Stimulated activated CD4-positive, alpha-beta T cell treated with anti-CD3 and anti-CD28 coated beads, Interleukin-15, amount 100 ng/mL, for 24 hours (primary cell): Measurements from ENCODE around the gene RFTN1.
A peak's percentile ranks its signal among the peaks of the same experiment; 100 is the strongest.

Experiments
- DNase-seq: peaks from one replicate; pipeline ENCODE4 v3.0.0-alpha.2; 2020

Gene RFTN1

DNA sequence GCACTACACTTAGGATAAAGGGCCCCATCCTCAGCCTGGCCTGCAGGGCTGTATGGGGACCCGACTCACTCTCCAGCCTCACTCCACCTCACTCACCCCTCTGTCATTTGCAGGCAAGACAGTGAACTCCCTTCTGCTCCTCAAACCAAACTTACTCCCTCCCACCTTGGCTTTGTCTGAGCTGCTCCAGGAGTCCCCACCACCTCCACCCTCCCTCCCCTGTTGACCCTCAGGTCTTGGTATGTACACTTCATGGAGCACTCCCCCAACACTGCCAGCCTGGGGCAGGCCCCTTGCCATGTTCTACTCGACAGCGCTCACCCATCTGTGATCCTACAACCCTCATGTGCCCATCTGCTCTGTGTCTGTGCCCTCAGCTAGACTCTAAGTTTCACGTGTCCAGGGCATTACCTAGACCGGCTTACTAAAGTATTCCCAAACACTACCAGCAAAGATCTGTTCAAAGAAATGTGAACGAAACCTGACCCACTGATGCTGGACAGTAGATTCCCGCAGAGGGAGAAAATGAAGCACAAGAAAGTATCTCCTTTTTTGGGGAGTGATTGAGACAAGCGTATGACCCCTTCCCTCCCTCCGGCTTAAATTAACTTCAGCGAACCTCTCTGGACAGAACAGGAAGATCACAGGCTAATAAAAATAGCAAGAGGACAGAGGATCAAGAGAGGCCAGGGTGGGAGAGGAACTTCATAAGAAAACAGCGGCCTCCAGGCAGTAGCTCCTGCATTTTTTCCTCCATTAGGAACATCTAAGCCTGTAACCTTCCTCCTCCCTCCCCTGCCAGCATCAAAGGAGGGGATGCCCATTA lies 113.2 kb downstream of the RFTN1 start:
- DNase-seq, result no peak

DNA sequence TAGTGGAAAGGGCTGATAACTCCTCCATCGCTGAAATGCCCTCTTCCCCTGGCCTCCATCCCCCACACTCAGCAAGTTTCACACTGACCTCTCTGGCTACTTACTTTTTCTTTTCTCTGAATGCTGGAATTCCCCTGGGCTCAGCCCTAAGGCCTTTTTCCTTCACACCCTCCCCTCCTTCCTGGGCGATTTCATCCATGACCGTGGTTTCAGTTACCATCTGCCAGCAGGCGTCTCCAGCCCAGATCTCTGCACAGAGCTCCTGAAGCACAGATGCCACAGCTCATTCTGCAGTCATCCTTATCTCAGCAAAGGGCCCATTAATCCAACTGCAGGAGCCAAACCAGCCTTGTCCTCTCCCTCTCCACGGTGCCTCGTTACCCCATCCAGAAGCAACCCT lies 114.0 kb downstream of the RFTN1 start:
- DNase-seq, result no peak

DNA sequence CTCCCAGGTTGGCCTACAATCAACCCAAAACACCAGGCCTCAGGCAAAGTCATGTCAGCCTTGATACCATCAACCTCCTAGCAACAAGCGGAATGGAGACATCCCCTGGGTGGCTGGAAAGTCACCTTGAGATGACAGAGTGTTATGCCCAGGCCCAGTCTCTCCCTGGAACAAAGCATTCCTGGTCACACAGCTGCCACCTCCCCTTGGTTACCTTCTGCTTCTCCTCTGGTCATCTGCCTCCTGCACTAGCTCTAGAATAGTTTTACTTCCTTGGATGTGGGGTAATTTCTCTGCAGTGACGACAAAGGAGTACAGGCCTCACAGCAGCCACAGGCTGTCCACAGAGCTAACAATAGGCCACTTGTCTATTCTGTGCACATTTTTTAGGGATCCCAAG lies 114.9 kb downstream of the RFTN1 start:
- DNase-seq, result no peak

DNA sequence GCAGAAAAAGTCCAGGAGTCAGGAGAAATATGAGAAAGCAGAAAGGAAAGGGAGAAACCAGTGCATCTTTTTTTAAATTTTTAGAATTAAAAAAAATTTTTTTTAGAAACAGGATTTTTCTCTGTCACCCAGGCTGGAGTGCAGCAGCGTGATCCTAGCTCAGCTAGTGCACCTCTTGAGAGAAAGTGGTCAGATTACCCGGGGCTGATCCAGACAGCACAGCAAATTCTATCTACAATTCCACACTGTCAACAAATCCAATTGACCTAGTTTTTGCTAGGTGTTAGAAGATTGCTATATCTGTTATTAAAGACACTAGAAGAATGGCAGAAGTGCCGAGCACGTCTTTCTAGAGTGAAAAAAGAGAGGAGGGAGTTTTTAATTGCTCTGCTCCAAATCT lies 117.3 kb downstream of the RFTN1 start:
- no peak for DNase-seq

DNA sequence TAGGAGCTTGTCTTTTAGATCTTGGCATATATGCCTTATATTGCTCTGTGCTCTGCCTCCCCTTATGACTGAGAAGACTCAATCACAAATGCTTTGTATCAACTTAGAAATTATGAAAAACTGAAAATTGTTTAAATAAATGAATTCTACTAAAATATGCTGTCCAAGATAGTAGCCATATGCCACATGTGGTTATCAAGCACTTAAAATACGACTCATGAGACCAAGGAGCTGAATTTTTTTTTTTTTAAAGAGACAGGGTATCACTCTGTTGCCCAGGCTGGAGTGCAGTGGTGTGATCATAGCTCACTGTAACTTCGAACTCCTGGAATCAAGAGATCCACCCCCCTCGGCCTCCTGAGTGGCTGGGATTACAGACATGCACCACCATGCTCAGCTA lies 118.3 kb downstream of the RFTN1 start:
- no peak for DNase-seq

DNA sequence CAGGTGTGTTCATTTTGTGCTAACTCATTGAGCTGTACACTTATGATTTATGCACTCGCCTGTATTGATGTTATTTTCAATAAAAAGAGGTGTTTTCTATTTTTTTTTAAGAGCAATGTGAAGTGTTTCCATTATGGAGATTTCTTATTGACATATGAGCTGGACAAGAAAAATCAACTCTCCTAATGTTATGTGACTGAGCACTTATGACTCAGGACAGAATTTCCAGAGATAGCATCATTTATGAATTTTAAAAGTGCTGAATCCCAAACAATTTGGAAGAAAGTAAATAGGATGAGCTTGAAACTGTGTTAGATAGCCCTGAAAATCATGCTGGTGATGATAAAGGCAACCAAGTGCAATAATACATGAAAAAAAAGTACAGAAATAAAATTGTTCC lies 118.9 kb downstream of the RFTN1 start:
- no peak for DNase-seq

DNA sequence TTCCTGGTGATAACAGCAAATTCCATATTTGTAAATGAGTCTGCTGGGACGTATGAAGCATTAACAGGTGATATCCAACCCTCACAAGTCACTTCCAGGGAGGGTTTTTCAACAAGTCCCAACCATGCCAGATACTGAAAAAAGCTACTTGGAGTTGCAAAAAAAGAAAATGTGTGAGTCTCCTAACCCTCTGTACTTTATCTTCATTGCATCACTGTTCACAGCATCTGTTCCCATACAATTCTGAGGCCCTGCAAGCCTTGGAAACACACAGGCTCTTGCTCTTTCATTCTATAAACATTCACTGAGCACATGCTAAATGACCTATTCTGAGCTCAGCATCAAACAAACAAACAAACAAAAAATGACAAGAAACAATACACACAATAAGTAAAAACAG lies 120.8 kb downstream of the RFTN1 start:
- no peak for DNase-seq

DNA sequence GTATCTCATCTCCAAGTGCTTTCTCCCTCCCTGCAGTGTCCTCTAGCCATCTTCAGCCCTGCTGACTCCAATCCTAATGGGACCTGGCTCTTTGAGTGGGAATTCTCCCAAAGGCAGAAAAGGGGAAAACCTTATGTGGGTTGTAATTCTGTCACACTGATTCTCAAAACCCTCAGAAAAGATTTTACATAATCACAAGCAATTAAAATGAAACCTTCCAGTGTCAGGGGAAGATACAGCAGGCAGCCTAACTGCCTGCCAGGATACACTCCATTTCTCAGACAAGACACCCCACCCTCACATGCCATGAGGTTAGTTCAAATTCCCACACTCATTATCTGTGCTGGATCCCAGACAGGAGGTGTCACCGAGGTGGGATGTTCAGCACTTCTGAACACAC lies 121.4 kb downstream of the RFTN1 start:
- no peak for DNase-seq

DNA sequence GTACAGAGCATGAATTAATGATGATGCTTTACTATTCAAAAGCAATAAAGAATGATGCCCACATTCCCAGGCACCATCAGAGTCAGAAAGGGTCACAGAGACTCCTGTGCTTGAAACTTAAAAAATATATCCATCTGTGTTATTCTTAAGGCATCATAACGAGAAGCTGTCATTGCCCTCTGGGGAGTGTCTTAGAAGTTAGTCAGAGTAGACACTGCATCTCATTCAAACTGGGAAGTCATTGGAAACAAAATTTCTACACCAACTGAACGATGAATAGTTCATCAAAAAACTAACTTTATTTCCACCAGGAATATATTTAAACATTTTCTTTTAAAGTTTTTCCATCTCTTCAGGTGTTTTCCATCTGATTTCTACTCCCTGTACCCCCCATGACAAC lies 122.9 kb downstream of the RFTN1 start:
- DNase-seq, result no peak

DNA sequence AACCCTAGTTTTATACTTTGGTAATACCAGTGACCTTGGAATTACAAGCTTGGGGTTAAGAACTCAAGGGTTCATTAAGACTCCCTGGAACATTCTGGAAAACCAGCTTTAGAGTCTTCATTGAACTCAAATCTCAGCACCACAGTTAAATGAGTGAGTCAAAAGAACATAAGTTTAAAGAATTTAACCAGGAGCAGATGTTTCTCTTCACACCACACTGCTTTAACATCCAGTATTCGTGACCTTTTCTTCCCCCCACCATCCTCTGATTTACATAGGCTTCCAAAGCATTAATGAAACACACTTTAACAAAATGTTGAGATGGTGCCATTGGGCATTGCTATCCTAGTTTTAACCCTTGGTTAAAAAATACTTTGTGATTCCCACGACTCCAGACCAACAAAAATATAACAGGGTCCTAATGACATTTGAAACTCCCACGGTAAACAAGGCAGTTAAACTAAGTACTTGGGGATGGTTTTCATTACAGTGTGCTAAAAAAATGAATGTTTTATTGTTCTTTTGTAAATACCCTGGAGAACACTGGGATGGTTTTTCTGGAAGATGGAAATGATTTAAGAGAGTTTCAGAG lies 124.6 kb downstream of the RFTN1 start:
- DNase-seq, result no peak

DNA sequence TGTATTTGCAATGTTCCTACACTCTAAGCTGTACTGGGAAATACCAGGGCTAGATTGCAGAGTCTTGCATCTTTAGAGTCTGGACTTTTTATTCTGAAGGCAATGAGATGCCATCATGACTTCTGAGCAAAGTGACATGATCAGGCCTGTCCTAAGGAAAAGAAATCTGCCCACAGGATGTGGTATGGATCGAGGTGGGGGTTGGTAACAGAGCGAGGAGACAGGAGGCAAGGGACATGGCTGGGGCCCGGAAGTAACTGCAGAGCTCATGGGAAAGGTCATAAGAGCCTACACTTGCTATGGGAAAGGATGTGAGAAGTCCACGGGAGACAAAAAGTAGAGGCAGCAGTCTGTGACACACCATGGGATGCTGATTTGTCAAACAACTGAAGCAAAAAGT lies 126.9 kb downstream of the RFTN1 start:
- DNase-seq, result no peak

DNA sequence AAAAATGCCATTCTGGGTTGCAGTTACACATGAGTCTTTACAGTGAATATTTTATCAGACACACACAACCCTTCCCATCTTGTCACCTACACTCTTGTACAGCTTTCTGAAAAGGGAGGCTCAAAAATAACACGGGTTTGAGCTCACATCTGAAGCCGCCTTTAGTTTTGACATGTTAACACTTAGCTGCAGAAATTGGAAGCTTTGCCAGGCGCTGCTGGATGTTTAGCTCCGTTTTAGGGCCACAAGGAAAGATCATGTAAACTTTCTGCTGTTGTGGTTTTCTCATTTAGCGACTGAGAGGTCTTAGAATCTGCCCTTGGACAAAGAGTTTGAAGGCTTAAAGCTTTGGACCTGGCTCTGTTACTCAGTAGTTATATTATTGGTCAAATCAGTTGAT lies 128.3 kb downstream of the RFTN1 start:
- DNase-seq, result no peak

DNA sequence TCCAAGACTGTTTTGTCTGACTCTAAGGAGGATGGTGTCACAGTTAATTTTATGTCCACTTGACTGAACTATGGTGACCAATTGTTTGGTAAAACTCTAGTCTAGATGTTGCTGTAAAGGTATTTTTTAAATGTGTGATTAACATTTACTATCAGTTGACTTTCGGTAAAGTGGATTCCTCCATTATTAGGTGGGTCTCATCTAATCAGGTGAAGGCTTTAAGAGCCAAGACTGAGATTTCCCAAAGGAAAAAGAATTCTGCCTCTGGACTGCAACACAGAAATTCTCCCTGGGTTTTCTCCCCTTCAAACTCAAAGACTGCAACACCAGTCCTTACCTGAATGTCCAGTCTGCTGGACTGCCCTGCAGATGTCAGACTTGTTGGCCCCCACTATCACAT lies 129.6 kb downstream of the RFTN1 start:
- DNase-seq, result no peak

DNA sequence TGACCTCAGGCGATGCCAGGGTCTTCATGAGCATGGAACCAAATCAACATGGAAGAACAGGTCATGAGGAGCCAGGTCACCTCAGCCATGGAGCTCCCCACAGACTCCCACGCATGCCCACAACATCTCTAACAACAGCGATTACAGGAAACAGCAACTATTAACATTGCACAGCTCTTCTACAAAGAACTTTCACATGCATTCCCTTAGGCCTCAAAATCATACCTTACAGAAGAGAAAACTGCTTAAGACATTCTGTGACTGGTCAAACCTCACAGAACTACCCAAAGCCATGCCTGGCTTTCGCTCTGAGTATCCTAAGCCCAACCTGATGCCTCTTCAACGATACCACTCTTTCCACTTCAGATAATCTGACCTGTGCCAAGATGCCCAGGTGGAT lies 130.7 kb downstream of the RFTN1 start:
- no peak for DNase-seq

DNA sequence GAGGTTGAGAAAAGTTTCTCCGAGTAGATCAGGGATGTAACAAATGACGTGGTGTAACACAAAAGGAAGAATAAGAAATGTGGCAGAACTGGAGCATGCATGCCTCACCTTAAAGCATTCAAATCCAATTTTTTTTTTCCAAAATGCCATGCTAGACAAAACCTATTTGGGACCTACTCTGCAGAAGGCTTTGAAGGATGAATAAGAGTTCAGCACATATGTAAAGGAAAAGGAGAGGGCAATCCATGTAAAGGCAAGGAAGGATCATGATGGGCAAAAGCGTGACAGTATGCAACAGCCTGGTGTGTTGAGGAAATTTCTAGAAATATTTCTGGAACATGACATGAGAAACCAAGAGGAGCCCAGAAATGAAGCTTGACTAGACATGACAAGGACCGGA lies 132.1 kb downstream of the RFTN1 start:
- no peak for DNase-seq

DNA sequence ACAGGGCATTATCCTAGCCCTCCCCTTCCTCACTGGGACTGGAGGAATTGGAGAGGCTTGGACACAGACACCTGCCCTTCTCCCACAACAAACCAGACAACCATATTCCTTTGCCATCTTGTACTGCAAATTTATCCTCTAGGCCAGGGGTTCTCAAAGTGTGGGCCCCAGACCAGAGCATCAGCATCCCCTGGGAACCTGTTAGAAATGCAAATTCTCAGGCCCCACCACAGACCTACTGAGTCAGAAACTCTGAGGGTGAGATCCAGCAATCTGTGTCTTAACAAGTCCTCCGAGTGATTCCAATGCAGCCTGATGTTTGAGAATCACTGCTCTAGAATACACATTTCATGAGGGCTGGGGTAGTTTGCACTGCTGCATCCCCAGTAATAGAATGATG lies 133.1 kb downstream of the RFTN1 start:
- no peak for DNase-seq

DNA sequence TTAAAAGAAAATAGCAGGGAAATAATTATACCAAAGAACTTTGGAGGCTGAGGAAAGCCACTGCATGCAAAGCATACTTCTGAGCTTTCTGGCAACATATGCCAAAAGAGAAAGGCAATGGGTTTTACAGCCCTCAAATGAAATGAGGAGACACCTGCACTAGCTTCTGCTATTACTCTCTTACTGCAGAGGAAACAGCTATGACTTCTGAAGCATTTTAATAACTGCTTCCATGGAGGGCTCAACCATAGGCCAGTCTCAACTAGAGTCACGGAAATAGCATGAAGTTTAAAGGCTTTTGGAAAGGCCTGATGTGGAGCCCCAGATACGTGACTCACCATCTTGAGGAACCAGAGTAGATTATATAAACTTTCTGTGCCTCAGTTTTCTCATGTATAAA lies 133.7 kb downstream of the RFTN1 start:
- no peak for DNase-seq

DNA sequence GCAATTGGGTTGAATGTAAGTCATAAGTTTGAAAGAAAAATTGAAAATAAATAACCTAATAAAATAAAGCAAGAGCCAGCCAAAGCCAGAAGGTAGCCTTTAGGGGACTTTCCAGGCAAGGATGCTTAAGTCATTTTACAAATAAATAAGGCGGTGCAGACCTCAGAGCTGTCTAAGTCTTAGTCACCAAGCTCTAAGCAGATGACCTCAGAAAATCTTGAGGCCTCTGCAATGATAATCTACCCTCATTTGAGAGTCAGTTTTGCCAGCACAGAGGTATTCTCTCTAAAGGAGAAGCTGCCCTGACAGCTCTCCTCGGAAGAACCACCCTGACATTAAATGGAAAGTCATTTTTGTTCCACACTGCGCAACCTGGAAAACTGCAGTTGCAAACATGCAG lies 134.6 kb downstream of the RFTN1 start:
- no peak for DNase-seq

DNA sequence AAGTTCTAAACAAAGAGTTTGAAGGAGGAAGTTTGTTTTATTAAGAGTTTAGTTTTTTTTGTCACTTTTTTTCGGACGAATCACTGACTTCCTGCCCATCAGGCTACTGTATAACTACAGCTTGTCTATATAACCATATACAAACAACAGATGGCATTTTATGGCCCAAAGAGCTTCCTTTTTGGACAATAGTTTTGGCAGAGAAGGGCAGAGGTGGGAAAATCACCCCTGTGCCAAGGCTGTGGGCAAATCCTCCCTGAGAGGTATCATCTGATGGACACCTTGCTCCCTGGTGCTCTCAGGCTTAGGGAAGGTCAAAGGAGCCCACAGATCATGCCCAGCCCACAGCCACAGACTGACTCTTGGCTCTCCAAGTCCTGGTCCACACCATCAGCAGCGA lies 135.1 kb downstream of the RFTN1 start:
- DNase-seq, result no peak

DNA sequence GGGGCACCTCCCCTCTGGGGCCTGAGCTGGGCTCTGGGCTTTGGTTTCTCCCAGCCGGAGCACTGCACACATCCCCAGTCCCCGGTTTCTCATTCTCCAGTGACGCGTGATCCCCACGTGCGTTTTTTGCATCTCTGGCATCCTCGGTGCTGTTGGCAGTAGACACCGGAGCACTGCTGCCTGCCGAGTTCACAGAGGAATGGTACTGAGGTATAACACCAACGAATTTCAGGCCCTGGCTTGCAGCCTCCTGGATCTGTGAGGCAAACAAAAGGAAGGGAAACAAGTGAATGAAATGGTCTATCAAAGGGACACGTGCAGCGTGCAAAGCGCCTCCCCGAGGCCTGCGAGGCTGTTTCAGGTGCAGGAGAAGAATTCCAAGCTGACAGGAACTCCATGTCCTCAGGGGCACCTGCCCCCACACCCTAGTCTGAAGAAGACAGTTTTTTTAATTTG lies 135.6 kb downstream of the RFTN1 start:
- DNase-seq, result no peak

DNA sequence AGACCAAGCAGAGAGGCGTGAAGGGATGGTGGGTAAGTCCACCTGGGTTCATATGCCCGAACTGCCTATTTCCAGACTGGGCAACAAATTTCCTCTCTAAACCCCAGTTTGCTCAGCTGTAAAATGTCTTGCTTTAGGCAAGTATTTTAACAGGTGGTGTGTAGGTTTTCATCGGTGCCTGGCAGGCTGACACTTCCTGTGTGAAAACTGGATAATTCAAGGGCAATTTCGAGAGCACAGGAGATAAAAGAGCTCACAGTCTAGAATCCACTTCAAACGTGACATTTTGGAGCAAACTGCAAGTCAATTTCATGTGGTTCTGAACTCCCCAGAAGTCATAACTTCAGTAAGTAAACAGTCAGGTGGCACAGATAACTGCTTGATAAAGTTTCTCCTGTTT lies 136.3 kb downstream of the RFTN1 start:
- DNase-seq, result no peak

DNA sequence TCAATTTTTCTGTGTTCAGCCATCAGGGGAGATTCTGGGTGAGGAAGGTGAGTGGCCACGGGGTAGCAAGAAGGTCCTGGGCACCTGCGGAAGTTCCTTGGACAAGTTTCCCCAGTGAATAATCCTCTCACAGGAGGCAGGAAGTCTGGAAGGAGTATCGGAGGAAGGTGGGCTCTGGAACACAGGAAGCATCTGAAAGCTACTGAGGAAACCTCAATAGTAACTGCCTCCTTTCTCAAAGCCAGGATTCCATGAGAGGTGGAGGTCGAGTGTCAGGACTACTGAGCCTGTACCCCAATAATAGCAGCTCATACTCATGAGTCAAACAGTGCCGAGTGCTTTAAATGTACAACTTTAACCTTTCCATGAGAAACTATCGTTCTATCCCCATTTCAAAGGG lies 137.6 kb downstream of the RFTN1 start:
- DNase-seq, result no peak

DNA sequence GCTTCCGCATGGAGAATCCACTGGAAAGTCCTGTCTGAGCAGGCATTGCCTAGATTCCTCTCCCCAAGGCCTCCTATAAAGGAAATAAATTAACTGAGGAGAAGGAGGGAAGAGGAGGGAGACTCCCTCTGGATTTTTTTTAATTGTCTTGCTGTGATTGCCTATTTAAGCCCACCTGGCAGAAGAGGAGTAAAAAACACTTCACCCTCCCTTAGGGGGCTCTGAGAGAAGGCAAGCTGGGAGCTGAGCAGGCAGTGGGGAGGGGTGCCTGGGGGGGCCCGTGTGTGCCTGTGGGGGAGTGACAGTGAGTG lies 138.6 kb downstream of the RFTN1 start:
- no peak for DNase-seq

DNA sequence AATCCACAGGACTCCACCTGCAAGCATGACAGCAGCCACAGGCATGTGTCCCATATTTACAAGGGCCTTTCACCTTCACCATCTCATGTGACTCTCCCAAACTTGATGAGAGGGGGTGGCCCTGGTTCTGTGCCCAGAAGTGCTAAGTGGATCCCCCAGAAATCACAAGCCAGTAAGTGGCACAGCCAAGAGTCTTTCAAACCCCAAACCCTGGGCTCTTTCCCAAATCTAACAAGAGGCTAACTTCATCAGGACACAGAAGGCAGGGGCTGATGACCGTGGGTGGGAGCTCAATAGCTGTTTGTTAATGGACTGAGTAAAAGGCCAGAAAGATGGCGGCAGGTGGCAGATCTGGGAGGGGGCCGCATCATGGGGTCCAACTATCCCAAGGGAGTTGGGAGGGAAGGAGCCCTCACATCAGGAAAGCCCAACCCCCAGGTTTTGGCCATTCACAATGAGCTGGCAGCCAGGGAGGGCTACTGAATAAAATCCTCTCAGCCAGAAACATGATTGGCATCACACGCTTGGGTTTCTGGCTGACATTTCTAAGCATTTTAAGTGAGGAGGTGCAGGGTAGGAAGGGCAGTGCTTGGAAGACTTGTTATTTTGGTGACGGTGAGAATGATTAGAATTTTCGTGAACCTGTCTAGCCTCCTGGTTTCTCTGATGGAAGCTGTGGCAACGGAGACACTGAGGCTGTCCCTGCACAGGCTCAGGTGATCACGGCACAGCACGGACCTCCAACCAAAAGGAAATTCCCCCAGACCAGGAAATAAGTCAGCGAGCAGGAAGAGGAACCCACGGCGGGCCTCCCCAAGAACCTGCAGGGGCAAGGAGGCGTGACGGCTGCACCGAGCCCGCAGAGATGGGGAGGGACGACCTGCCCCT lies 139.2 kb downstream of the RFTN1 start:
- peak; percentile 57 for DNase-seq
